CD4-positive, alpha-beta T cell treated with Interleukin-4 for 4 hours (primary cell): Measurements from ENCODE around the gene RHPN2.
"Not testable (repeated sequence)": the region's sequence is repeated elsewhere in the genome, so short reads cannot be mapped to it uniquely, and the experiment has no call there.

Source experiments
- DNase-seq: peaks from one replicate; pipeline ENCODE4 v3.0.0-alpha.2; 2020

The RHPN2 gene

DNA sequence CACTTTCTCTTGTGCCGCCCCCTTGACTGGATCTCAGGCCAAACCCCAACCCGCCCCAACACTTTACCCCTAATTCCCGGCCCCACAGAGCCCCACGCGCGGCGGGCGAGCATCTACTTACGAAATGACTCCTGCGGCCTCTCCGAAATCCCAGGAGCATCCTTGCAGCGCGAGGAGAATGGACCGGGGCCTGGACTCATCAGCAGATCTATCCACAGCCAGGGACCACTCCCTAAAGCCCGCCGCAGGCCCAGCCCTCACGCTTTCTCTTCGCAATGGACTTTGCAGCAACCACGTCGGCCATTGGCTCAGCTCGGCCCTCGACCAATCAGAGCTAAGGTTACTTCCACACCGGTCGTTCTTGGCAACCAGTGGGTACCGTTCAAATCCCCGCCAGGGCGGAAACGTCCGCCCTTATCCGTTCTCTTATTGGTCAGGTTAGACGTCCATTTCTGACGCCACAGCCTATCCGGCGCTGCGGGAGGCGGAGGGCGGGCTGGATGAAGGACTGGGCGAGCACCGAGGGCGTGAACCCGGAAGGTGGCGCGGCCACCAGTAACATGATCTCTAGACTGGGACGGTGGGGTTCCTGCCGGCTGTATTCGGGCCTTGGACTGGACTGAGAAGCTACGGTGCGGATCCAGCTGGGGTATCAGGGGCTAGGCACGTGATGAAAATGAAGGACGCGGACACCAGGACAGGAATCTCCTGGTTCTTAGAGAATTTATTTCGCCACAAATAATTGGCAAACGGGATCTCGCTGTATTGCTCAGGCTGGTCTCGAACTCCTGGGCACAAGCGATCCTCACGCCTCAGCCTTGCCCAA lies 92.8 kb downstream of the RHPN2 start, which contains the start of the genes CEP89 and FAAP24:
Gene CEP89 (minus strand): TSS at position 244 of the 826 bp plus-strand sequence. CDS start 84 bp downstream, at position 160.
Gene FAAP24 (plus strand): TSS at position 528 of the 826 bp plus-strand sequence. CDS start 955 bp downstream, outside the sequence.
- DNase-seq, result peak; percentile 100

- DNase-seq, result no peak
Observed at GRCh38 chr19:32971012-32971595, 93.6 kb downstream of the RHPN2 start.

DNA sequence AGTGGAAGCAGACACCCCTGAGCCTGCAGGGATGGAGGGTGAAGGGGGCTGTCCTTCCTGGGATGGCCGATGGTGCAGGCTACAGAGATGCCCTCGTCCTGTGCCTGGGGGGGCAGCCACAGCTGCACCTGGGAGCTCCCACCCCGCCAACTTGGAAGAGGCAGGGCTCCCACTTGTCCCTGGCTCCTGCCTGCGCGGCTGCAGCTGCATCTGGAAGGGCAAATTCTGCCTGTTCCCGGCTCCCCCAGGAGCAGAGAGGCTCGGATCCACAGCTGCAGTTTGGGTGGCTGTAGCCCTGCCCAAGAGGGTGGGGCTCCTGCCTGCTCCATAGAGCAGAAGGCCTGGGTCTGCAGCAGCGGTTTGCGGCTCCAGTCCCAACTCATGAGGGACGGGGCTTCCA lies 95.1 kb downstream of the RHPN2 start:
- no peak for DNase-seq

- DNase-seq, result no peak
Observed at GRCh38 chr19:32966750-32967149, 97.9 kb downstream of the RHPN2 start.

GRCh38 chr19:32945260-32945659 lies 119.4 kb downstream of the RHPN2 start:
- DNase-seq, result no peak

GRCh38 chr19:32941273-32941672 lies 123.4 kb downstream of the RHPN2 start:
- not testable (repeated sequence) for DNase-seq

GRCh38 chr19:32936065-32936464 lies 128.6 kb downstream of the RHPN2 start:
- DNase-seq, result no peak

- DNase-seq, result no peak
Observed at GRCh38 chr19:32935629-32936028, 129.1 kb downstream of the RHPN2 start.

DNA sequence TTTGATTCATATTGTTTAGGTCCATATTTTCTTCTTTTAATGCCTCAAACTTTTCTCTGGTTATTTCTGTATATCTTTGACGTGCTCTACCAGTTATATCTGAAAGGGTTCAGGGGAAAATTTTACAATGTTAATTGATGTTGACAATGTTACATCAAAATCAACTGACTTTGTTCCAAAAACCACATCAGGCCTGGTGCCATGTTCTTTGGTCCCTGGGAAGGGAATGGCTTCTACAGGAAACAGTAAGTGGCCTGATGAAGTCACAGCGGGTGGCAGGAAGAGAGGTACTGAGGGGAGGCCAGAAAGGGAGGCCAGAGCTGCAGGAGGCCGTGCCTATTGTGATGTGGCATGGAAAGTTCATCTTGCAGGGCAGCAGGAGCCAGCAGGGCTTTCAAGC lies 131.1 kb downstream of the RHPN2 start:
- DNase-seq, result no peak

DNA sequence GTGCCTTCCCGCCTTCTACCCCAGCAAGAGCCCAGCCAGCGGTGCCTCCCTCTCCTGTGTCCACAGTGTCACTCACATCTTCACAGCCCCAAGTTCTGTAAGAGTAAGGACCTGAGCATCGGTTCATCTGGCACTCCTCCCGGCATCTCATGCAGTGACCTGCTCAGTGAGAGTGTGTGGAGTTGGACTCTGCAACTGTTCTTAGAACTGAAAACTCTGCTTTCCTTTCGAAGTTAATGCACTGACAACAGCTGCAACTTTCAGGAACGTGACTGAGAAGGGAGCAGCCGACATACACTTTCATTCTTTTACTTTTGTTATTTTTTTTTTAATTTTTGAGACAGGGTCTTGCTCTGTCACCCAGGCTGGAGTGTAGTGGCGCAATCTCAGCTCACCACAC lies 134.1 kb downstream of the RHPN2 start:
- no peak for DNase-seq

DNA sequence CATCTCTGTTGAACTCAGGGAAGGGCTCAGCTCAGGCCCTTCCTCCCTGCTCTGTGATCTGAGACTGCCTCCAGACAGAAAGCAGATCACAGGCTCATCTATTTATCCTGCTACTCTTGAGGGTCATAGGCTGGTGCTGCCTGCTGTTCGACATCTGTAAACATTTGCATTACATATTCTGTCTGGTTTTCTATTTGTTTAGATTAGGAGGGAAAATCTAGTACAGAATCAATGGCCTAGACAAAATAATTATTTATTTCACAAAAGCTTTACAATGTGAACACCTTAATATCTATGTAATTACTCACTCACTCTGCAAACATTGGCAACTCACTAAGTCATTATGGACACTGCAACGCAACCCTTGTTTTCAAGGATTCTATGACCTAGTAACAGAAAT lies 135.9 kb downstream of the RHPN2 start:
- no peak for DNase-seq
